Mononuclear cell (primary cell): ENCODE measurements around the gene ATP6V1F. TPM values are rescaled to one million over a fixed set of nuclear protein-coding genes. Genes with fewer than 3 reads are reported as not detected.

Experiments used
- H3K27me3 ChIP-seq: 2 replicates; pipeline ENCODE4 v1.6.0; 2011; ENCODE audit warnings: low read length, control low read depth; ENCODE audit not compliant: insufficient read depth
- H3K4me1 ChIP-seq: 2 replicates; pipeline ENCODE4 v1.5.1; 2011; ENCODE audit warnings: mild to moderate bottlenecking, low read length, control low read depth; ENCODE audit not compliant: insufficient read depth
- H3K4me3 ChIP-seq: 2 replicates; pipeline ENCODE4 v1.5.1; 2011; ENCODE audit warnings: mild to moderate bottlenecking, low read length, moderate library complexity
- H3K9me3 ChIP-seq: 2 replicates; pipeline ENCODE4 v1.5.1; 2011; ENCODE audit warnings: low read depth, mild to moderate bottlenecking, control low read depth, low read length
- total RNA-seq: library from RNA; depleted of rRNA; stranded (reverse); fragments of >200 nt; gene quantifications from one replicate; pipeline ENCODE4 v1.2.3, GENCODE V29; 2012

The ATP6V1F gene, protein sequence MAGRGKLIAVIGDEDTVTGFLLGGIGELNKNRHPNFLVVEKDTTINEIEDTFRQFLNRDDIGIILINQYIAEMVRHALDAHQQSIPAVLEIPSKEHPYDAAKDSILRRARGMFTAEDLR
- total RNA-seq, result 87.9 TPM

DNA sequence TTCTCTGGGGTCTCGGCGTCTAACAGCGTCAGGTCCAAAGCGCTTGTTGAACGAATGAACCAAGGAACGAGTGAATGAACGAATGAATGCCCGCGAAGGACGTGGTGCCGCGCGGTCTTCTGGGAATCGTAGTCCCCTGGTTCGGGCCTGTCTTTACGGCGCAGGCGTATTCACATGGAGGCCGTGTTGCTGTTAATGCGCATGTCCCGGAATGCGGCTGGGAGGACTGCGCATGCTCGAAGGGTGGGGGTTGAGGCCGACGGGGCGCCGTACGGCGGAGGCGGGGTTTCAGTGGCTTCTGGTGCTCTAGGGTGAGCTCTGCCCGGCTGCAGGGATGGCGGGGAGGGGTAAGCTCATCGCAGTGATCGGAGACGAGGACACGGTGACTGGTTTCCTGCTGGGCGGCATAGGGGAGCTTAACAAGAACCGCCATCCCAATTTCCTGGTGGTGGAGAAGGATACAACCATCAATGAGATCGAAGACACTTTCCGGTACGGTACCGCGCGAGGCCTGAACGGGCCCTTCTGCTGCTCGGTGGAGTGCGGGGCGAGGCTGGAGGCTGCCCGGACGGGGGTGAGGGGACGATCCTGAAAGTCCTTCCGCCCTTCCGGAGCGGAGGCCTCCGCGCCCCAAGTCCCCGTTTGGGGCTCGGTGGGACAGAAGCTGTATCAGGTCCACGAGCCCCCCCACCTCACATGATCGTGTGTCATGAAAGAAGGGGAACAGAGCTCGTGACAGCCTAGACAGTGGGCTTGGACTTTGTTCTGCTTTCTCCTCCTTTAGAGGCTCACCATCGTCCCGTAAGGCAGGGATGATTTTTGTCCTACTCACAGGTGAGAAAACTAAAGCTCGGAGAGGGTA is at the start of gene ATP6V1F:
ATP6V1F (plus strand) TSS at position 286 of the 862 bp plus-strand sequence; CDS start at position 335, 49 bp downstream.
- Histone ChIP-seq H3K4me1 (peaks cover 17% of the 10 kb centered on the region), H3K27me3 (no peaks in the 10 kb centered on the region), H3K9me3 (no peaks in the 10 kb centered on the region), H3K4me3 (peak within 1 kb of the TSS; percentile 75)

DNA sequence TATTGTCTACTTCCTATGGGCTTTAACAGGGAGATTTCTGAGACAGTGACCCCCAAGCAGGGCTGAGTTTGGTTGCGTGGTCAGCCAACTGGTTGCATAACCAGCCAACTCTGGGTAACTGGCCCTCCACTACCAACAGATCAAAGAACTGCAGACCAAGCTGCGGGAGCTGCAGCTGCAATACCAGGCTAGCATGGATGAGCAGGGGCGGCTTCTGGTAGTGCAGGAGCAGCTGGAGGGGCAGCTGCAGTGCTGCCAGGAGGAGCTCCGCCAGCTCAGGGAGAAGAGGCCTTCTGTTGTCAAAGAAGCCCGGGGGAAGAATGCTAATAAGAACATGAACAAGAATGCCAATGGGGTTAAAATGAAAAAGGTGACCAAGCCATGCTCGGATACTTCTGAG is 48.2 kb upstream of the ATP6V1F start:
- Histone ChIP-seq H3K9me3 (no peaks in the 10 kb centered on the region), H3K27me3 (no peaks in the 10 kb centered on the region), H3K4me1 (peaks cover 13% of the 10 kb centered on the region), H3K4me3 (no peak overlapping the region)

DNA sequence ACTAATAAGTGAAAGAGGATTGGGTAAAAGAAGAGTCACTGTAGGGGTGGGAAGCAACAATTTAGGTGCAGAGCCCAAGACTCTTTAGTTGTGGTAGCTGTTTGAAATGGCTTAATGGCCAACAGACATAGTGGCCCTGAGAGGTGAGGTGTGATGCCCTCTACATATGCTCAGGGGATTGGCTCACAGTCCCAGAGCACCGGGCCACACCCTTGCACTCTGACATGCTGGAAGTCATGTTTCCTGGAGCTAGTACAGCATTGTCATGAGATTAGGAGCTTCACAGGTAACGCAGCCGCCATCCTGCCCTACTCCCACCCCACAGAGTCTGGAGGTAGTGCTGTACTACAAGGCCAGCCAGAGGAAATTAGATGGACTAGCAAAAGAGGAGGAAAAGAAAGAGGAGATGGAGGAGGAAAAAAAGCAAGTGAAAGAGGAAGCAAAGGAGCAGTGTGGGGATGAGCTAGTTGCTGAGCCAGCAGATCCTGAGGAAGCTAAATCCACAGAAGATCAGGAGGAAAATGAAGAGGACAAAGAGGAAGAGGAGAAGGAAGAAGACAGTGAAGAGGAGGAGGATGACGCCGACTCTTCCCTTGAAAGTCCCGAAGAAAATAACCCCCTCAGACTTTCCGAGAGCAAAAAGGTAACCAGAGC is 47.2 kb upstream of the ATP6V1F start:
- H3K27me3 ChIP-seq, result no peaks in the 10 kb centered on the region
- peaks cover 13% of the 10 kb centered on the region for H3K4me1 ChIP-seq
- no peak overlapping the region for H3K4me3 ChIP-seq
- H3K9me3 ChIP-seq, result no peaks in the 10 kb centered on the region

DNA sequence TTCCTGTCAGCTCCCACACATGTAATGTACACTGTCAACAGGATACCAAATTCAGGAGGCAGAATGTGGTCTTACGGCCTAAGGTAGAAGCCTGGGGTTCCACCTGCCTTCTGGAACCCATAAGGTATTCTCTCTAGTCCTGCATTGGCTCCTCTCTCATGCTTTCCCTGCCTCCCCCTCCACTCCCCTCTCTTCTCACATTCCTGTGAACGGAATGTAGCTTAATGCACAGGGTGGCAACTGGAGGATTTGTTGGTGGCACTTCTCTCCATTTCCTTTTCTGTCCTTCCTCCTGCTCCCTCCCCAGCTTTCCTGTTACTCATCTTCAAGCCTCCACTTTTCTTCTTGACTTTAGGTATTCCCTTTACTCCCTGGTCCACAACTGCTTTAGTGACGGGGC is 44.0 kb upstream of the ATP6V1F start:
- Histone ChIP-seq H3K4me3 (no peak overlapping the region), H3K9me3 (no peaks in the 10 kb centered on the region), H3K27me3 (no peaks in the 10 kb centered on the region), H3K4me1 (no peaks in the 10 kb centered on the region)

DNA sequence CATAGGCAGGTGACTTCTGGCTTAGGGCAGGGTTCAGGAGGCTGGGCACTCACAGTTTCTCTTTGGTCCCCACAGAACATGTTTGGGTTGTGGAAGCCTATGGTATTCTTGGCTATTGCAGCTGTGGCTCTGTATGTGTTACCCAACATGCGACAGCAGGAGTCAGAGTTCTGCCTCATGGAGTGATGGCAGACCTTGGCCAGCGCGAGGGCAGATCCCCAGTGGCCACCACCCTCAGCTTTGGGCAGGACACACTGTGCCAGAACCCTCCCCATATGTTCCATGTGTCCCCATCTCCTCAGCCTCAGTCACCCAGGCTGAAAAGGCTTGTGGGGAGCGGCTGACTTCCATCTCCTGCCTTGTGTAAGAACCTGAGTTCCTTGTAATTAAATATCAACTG is 40.9 kb upstream of the ATP6V1F start:
- Histone ChIP-seq H3K4me1 (no peaks in the 10 kb centered on the region), H3K9me3 (no peaks in the 10 kb centered on the region), H3K27me3 (no peaks in the 10 kb centered on the region), H3K4me3 (no peak overlapping the region)

DNA sequence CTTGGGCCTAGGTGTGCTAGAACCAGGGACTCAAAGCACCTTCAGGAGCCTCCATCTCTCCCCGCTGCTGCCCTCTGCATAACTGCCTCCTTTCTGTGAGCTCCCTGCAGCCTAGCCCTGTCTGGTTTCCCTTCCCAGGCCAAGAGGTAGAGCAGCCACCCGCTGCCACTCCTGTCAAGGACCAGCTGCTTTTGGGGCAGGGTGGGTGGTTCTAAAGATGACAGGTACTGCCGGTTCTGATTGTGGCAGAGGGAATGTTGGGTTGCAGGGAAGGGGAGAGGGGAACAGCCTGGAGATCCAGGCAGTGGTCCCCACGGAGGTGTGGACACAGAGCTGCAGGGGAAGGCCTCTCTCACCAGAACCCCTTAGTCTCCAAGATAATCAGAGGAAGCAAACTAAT is 36.1 kb upstream of the ATP6V1F start:
- Histone ChIP-seq H3K9me3 (no peaks in the 10 kb centered on the region), H3K27me3 (peaks cover 31% of the 10 kb centered on the region), H3K4me1 (peaks cover 19% of the 10 kb centered on the region), H3K4me3 (no peak overlapping the region)

DNA sequence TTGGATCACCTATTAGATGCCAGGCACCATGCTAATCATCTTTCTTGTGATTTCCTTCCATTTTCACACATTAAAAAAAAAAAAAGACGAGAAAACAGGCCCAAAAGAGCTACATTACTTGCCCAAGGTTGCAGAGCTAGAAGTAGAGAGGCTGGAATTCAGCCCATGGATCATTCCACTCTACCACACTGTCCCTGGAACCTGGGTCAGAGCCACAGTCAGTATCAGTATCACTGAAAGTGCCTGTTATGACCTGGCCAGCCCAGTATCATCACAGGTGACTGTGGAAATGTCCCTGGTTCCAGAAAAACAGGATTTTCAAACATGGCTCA is 35.8 kb upstream of the ATP6V1F start:
- Histone ChIP-seq H3K9me3 (no peaks in the 10 kb centered on the region), H3K4me3 (no peak overlapping the region), H3K27me3 (peaks cover 34% of the 10 kb centered on the region), H3K4me1 (peaks cover 23% of the 10 kb centered on the region)

DNA sequence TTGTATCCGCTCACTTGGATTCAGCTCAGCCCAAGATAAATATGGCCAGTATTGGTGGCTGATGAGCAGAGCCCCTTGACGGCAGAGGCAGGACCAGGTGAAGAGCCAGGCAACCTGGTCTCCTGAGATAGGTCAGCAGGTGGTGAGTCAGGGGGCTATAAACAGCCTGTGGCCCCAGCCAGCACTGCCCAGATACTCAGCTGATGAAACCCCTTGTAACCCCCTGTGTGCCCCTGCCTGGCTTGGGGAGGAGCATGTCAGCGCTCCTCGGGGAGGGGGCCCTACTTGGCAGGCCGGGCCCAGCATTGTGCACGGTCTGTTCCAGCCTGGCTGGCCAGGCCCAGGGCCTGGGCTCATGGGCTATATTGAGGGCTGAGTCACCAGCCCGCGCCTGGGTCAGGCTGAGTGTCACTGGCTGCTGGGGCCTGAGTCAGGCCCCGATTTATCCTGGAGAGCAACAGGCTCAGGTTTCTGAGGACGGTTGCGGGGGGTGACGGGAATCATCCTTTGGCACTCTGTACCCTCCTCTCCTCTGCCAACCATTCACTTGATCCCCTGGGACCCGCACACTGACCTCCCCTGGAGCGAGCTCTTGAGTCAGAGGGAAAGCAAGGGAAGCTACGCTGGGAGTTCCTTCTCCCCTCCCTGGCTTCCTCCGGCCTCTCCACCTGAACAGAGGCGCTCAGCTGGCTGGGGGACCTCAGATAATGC is 35.3 kb upstream of the ATP6V1F start:
- H3K9me3 ChIP-seq, result no peaks in the 10 kb centered on the region
- peaks cover 23% of the 10 kb centered on the region for H3K4me1 ChIP-seq
- H3K27me3 ChIP-seq, result peaks cover 37% of the 10 kb centered on the region
- H3K4me3 ChIP-seq, result no peak overlapping the region

DNA sequence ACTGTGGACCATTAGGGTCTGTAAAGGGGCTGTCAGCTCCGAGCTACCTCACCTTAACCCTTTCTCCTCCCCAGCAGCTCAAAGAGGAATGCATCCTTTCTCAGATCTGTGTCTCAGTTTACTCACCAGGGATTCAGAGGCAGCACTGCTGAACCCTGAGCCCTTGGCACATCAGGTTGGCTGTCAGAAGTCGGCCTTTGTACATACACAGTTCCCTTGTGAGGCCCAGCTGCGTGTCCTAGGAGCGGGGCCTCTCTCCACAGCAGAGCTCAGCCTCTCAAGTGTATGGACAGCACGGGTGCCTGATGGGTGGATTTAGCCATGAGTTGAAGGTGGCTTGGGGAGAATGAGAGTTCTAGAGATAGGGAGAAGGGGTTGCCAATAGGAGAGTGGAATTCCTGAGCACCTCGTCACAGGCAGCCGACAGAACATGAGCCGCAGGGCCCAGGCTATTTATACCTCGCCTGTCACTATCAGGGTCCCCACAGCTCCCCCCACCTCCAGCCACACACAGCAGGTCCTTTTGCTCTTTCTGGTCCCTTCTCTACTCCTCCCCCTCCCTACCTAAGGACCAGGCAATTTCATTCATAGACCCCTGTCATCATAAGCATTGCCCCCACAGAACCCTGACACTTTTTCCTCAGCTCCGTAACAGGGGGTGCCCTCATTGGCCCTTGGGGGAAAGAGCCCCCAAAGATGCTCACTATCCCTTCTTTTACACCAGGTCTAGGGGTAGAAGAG is 34.5 kb upstream of the ATP6V1F start:
- Histone ChIP-seq H3K4me1 (peaks cover 23% of the 10 kb centered on the region), H3K4me3 (no peak overlapping the region), H3K9me3 (no peaks in the 10 kb centered on the region), H3K27me3 (peaks cover 42% of the 10 kb centered on the region)

DNA sequence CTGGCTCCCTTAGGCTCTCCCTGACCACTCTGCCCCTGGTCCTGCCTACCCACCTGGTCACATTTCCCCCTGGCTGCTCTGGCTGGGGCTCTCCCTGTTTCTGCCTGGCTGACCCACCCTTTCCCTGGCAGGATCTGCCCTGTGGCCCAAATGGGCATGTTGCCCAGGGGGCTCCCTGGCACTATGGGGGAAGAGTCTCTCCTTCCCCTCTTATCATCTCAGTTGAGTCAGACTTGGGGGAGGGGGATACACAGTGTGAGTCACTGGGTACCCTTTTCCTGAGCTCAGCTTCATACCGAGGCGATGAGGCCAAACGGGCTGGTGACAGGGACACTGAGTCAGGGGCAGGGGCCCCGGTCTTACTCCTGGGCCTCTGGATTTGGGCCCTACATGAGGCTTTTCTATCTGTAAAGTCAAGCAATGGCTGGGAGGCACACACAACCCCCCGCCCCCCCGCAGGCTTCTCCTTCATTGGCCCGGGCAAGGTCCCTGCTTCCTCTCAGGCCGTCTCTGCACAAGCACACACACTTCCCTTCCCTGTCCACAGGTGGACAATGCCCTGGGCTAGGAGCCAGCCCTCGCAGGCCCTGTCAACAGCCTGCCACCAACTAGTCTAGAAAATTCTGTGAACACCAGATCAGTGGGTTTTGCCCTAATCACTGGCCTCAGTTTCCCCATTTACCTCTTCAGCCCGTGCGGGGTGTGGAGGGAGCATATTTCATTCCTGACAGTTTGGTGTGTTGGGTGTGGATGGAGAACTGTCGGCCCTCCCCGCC is 33.1 kb upstream of the ATP6V1F start:
- H3K27me3 ChIP-seq, result peaks cover 42% of the 10 kb centered on the region
- H3K4me3 ChIP-seq, result no peak overlapping the region
- H3K4me1 ChIP-seq, result peaks cover 23% of the 10 kb centered on the region
- H3K9me3 ChIP-seq, result no peaks in the 10 kb centered on the region

DNA sequence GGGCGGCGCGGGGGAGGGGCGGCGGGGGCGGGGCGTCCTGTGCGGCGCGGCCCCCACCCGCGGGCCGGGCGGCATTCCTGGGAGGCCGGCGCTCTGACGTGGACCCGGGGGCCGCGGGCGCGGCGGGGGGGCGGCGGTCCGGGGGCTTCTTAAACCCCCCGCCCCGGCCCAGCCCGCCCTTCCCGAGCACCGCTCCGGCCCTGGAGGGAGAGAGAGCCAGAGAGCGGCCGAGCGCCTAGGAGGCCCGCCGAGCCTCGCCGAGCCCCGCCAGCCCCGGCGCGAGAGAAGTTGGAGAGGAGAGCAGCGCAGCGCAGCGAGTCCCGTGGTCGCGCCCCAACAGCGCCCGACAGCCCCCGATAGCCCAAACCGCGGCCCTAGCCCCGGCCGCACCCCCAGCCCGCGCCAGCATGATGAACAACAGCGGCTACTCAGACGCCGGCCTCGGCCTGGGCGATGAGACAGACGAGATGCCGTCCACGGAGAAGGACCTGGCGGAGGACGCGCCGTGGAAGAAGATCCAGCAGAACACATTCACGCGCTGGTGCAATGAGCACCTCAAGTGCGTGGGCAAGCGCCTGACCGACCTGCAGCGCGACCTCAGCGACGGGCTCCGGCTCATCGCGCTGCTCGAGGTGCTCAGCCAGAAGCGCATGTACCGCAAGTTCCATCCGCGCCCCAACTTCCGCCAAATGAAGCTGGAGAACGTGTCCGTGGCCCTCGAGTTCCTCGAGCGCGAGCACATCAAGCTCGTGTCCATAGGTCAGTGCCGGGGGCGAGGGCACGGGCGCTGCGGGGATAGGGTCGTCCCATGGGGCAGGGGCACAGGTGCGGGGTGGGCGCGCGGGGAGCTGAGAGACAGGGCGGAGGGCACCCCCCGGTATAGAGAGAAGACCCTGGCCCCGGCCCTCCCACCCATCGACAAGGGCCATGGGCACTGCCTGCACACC is 32.2 kb upstream of the ATP6V1F start, which contains the start of gene FLNC:
FLNC (plus strand) TSS at position 176 of the 947 bp plus-strand sequence; CDS start at position 408, 232 bp downstream.
- no peaks in the 10 kb centered on the region for H3K9me3 ChIP-seq
- H3K4me3 ChIP-seq, result no peak within 1 kb of the TSS
- peaks cover 23% of the 10 kb centered on the region for H3K4me1 ChIP-seq
- peaks cover 42% of the 10 kb centered on the region for H3K27me3 ChIP-seq

DNA sequence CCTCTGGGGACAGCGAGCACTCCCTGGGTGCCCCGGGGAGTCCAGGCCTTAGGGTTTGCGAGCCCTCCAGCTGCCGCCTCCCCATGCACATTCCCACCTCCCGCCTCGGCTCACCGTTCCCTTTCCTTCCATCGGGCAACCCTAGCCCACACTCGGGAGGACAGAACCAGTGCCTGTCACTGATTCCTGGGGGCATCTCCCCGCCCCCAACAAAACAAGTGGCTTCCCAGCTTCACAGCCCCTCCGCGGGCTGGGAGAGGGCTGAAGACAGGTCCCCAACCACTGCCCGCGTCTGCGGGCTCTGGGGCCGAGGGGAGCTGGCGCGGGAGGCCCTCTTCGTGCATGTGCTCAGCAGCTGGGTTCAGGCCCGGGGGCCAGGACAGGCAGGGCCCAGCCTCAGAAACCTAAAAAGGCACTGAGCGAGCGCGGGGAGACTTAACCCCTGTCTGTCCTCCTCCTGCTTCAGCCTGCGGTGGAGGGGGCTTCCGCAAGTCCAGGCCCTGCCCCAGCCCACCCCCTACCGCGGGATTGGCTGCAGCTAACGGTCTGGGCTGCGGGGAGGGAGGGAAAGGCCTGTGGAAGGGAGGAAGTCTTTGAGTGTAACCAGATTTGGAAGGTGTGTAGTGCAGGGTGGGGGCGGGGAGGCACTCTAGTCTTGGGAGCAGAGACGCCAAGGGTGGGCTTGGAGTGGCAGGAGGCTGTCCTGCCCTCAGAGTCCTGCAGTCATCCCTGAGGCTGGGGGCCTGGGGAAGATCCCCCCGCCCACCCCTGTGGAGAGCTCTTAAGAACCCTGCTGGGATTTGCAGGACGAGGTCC is 31.3 kb upstream of the ATP6V1F start:
- H3K27me3 ChIP-seq, result peaks cover 42% of the 10 kb centered on the region
- H3K4me1 ChIP-seq, result peaks cover 23% of the 10 kb centered on the region
- H3K9me3 ChIP-seq, result no peaks in the 10 kb centered on the region
- H3K4me3 ChIP-seq, result no peak overlapping the region
